GM18868 (cell line): ENCODE results near the gene APH1A.
"Not testable (repeated sequence)": the region's sequence is repeated elsewhere in the genome, so short reads cannot be mapped to it uniquely, and the experiment has no call there.

ENCODE experiments used
- ATAC-seq: cut with Tn5 transposase; IDR thresholded peaks from one replicate; pipeline ENCODE4 v1.9.1; 2021; ENCODE audit warnings: mild to moderate bottlenecking, moderate library complexity; ENCODE audit not compliant: unreplicated experiment

APH1A gene

GRCh38 chr1:150268705-150269403 lies at the start of gene APH1A:
Gene APH1A (minus strand): TSS chr1:150269016. CDS start chr1:150268810, 206 bp downstream.
- peak; percentile 86 for ATAC-seq

GRCh38 chr1:150314691-150315090 lies 45.9 kb upstream of the APH1A start:
- not testable (repeated sequence) for ATAC-seq

GRCh38 chr1:150311762-150312161 lies 42.9 kb upstream of the APH1A start:
- ATAC-seq, result no peak

- ATAC-seq, result no peak
These were observed 41.1 kb upstream of the APH1A start for GRCh38 chr1:150309758-150310508.

GRCh38 chr1:150308585-150308984 lies 39.8 kb upstream of the APH1A start:
- not testable (repeated sequence) for ATAC-seq

GRCh38 chr1:150302902-150303301 lies 34.1 kb upstream of the APH1A start:
- no peak for ATAC-seq

GRCh38 chr1:150302338-150302737 lies 33.5 kb upstream of the APH1A start:
- ATAC-seq, result no peak

GRCh38 chr1:150299716-150300115 lies 30.9 kb upstream of the APH1A start:
- no peak for ATAC-seq

- no peak for ATAC-seq
These were observed 26.7 kb upstream of the APH1A start for GRCh38 chr1:150295476-150295875.

GRCh38 chr1:150293433-150294253 lies 24.8 kb upstream of the APH1A start, which contains the start of gene MRPS21:
Gene MRPS21 (plus strand): TSS chr1:150293861. CDS start chr1:150294367, 506 bp downstream.
- ATAC-seq, result peak; percentile 97

- ATAC-seq, result no peak
These were observed 20.0 kb upstream of the APH1A start for GRCh38 chr1:150288822-150289221.

- no peak for ATAC-seq
These were observed 19.6 kb upstream of the APH1A start for GRCh38 chr1:150288382-150288781.

- ATAC-seq, result no peak
These were observed 14.4 kb upstream of the APH1A start for GRCh38 chr1:150283260-150283659.

GRCh38 chr1:150282558-150282958 lies 13.7 kb upstream of the APH1A start:
- ATAC-seq, result no peak

GRCh38 chr1:150281758-150282557 lies 13.1 kb upstream of the APH1A start, which contains the start of gene CIART:
Gene CIART (plus strand): TSS chr1:150282554. CDS start chr1:150283268, 714 bp downstream.
- peak; percentile 55 for ATAC-seq

- no peak for ATAC-seq
These were observed 12.5 kb upstream of the APH1A start for GRCh38 chr1:150281221-150281757.

- no peak for ATAC-seq
These were observed 11.4 kb upstream of the APH1A start for GRCh38 chr1:150280138-150280707.

- ATAC-seq, result no peak
These were observed 4.5 kb upstream of the APH1A start for GRCh38 chr1:150273311-150273710.

- no peak for ATAC-seq
These were observed 2.6 kb upstream of the APH1A start for GRCh38 chr1:150271291-150271959.
